DMS79 treated with DMSO at 0.1 percent for 48 hours (cell line): ENCODE results near the gene AJM1.

Experiments
- DNase-seq: peaks from one replicate; lab custom pipeline; 2025; lab: John Stamatoyannopoulos, UW

The AJM1 gene

DNA sequence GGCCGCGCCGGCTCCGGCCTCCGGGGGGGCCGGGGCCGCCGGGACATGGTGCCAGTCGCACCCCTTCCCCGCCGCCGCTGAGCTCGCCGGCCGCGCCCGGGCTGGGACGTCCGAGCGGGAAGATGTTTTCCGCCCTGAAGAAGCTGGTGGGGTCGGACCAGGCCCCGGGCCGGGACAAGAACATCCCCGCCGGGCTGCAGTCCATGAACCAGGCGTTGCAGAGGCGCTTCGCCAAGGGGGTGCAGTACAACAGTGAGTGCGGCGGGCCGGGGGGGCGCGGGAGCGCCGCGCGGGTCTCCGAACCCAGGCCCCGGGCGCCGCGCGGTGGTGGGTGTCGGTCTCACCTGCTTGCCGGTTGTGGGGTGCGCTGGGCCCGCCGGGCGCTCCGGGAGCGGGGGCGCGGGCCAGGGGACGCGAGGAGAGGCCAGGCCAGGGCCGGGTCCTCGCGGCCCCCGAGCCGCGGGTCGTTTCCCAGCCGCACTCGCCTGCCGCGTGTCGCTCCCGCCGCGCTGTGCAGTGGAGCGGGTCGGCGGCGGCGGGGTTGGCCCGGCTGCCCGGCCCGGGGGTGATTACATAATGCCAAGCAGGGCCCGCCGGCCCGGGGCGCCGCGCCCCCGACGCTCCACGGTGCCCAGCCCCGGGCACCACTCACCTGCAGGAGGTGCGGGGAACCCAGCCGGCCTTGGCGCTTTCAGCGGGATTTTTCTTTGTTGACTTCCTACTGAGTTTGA, 34.0 kb upstream of the AJM1 start:
- DNase-seq: no peak

DNA sequence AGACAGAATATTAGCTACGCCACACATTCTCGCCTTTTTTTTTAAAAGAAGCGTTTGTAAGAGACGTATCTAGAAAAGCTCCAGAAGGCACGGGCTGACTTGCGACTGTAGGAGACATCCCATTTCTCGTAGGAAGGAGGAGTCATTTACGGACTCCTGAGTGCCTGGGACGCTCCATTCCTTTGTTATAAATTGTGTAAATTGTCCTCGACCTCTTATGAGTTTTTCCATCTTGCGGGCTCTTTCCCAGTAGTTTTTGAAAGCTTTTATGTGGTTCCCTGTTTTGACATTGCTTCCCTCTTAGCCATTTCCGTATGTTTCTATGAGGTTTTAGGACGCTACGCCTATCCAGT, 33.5 kb upstream of the AJM1 start:
- DNase-seq: peak; percentile 32

DNA sequence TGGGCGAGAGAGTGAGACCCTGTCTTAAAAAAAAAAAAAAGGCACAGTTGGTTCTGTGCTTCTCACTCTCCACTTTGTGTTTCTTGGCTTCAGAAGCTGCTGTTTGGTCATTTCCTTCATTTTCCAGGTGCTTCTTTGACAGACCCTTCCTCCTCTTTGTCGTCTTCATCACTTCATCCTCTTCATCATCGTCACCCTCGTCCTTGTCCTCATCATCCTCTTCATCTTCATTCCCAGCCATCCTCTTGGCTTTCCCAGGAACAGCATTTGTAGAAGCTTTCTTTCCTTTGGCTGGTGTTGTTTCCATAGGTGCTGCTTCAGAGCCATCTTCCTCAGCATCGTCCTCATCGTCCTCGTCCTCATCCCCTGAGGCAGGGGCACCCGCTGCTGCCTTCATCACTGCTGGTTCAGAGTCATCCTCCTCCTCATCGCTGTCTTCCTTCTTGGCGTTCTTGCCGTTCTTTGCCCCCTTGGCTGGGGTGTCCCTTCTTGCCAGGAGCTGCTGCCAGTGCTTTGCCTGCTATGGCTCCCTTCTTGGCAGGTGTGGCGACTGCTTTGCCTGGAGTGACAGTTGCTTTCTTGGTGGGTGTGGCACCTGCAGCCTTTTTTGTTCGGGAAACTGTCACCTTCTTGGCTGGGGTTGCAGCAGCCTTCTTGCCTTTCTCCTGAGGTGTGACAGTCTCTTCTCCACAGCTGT, 27.4 kb upstream of the AJM1 start:
- no peak for DNase-seq

- DNase-seq: no peak
Observed at GRCh38 chr9:136815422-136815782, 26.9 kb upstream of the AJM1 start.

- DNase-seq: no peak
Observed at GRCh38 chr9:136820971-136821825, 21.1 kb upstream of the AJM1 start.

GRCh38 chr9:136821826-136822544, 20.3 kb upstream of the AJM1 start:
- DNase-seq: no peak

DNA sequence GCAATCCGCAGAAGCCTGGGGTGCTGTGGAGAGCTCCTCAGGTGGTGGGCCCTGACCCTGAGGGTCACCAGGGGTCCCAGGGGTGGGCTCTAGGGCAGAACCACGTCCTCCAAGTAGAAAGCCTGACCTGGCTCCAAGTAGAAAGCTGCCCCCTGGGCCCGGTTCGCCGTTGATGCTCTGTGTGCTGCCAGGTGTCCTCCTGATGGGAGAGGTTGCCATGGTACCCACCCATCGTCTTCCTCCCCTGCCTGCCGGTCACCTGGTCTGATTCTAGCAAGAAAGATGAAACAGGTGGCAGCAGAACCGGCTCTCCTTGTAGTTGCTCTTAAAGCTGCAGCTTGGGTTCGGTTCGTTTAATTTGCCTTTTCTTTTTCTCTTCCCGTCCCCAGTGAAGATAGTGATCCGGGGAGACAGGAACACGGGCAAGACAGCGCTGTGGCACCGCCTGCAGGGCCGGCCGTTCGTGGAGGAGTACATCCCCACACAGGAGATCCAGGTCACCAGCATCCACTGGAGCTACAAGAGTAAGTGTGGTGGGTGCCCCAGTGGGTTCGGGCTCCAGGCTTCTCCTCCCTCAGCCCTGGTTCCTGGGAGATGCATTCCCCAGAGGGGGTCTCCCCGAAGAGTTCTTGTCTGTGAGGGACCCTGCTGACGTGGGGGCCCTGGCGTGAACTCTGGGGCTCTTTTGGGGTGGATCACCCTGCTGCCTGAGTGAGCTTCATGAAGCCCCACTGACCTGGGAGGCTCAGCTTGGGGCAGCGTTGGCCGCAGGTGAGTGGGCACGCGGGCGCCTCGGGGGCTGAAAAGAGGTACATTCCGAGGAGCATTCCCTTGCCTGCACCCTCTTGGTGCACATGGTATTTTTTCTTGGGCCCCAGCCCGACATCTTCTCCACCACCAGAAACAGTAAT, 18.9 kb upstream of the AJM1 start:
- DNase-seq: peak; percentile 58

DNA sequence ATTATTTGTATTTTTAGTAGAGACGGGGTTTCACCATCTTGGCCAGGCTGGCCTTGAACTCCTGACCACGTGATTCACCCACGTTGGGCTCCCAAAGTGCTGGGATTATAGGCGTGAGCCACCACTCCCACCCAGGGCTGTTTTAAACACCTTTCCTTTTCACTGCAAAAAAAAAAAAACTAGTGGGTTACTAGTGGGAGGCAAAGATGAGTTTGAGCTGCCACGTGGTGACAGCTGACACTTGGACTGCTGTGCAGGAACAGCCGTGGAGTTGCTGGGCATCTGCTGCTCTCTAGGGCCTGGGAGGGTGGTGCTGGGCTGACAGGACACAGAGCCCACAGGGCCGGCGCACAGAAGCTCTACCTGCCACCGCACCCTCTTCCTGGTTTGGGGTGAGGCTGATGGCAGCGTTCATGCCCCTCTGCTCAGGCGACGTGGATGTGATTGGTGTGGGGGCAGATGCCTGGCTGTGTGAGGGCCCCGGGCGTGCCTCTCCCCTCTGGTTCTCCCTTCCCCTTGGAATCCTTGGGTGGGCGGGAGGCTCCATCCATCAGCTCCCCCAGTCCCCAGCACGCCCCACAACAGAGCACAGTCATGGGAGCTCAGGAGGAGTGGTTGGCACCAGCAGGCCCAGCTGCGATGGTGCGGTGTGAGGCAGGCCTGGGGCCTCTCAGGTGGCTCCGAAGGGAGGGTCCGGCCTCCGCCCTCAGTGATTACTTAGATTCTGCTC, 17.6 kb upstream of the AJM1 start:
- DNase-seq: no peak

GRCh38 chr9:136825295-136826187, 16.7 kb upstream of the AJM1 start:
- no peak for DNase-seq

DNA sequence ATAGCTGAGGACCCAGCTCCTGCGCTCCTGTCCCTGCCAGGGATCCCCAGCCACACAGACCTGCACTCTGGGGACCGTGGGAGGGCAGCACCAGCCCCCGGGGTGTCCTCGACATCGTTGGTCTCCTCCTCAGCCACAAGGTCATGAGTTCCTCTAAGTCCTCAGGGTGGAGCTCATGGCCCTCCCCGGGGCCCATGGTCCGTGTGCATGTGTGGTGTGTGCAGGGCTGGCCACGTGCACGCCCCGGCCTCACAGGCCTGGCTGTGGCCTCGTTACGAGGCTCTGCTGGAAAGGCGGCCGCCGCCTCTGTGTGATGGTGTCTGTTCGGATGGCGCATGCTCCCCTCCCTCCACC, 16.1 kb upstream of the AJM1 start:
- DNase-seq: no peak

DNA sequence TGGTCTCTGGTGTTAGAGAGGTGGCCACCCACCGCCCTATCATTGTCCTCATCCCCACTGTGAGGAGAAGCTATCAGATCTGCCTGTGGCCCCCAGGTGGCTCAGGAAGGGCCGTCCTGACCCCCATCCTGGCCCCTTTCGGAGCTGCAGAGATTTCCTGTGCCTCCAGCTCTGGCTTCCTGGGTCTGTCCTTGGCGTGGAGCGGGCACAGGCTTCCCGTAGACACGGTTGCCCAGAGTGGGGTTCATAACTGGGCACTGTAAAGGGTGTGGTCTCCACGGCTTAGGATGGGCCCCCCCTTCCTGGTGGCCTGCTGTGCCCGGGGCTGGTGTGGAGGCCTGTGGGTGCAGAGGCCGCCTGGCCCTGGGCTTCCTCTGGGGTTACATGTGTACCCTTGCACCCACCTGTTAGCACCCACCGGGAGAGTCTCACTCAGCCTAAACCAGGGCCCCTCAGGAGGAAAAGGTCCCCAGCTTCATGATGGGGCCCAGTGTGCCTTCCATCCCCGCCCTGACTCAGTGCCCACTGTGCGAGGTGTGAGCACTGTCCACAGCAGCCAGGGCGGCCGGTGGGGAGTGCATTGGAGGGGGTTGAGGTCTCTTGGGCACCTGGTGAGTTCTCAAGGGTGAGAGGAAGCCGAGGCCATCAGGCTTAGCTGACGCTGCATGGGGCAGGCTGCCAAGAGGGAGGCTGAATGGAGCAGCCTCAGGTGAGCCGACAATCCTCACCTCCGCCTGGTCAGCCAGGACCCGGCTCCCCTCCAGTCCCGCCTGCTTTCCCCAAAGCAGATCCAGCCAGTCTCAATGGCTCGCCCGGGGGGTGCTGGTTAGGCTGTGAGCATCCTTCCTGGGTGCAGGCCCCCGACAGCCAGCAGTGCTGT, 15.3 kb upstream of the AJM1 start:
- DNase-seq: no peak

GRCh38 chr9:136827794-136828473, 14.3 kb upstream of the AJM1 start:
- DNase-seq: no peak

- no peak for DNase-seq
Observed at GRCh38 chr9:136828474-136829140, 13.7 kb upstream of the AJM1 start.

GRCh38 chr9:136829412-136829811, 12.9 kb upstream of the AJM1 start:
- DNase-seq: no peak

GRCh38 chr9:136829981-136830885, 12.0 kb upstream of the AJM1 start:
- DNase-seq: no peak

DNA sequence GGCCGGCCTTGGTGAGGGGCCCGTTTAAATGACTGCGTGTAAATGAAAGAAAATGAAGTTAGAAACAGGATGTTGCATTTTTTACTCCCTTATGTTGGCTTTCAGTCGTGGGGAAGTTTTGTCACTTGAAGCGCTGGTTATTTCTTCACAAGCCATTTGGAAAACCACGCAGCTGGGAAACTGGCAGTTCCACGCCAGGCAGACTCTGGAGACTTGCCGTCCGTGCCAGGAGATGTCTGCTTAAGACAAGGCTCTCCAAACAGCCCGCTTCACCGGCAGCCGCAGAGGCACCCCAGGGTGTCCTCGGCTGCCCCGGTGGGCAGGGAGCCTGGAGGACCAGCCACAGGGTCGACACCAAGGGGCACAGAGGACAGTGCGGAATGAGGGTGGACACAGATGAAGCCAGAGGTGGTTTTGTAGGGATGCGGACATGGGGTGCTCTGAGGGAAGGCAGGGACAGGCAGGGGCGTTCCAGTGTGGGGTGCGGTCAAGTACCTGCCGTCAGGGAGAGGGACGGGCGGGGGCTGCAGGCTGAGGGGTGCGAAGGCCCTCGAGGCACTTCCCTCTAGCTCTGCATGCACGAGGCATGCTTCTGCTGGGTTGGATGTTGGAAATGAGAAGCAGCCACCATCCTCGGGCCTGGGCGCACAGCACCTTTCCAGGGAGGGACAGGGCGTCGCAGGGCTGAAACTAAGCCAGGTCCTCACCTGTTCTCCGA, 11.1 kb upstream of the AJM1 start:
- no peak for DNase-seq
